Trophoblast cell (in vitro differentiated cells and primary cell): ENCODE measurements around the gene KRT7.

Experiments
- DNase-seq, 2 donors: peaks; one replicate each; pipeline ENCODE4 v3.0.0-alpha.2; 2016
- H2AFZ ChIP-seq: 2 replicates; pipeline ENCODE4 v1.6.1; 2013; ENCODE audit warnings: low read length, moderate library complexity, mild to moderate bottlenecking; ENCODE audit not compliant: insufficient read depth, poor library complexity
- H2AK5ac ChIP-seq: 2 replicates; pipeline ENCODE4 v1.6.1; 2013; ENCODE audit warnings: mild to moderate bottlenecking, low read length
- H2BK120ac ChIP-seq: 2 replicates; pipeline ENCODE4 v1.6.1; 2013; ENCODE audit warnings: low read length, mild to moderate bottlenecking, moderate library complexity; ENCODE audit not compliant: insufficient read depth, poor library complexity
- H2BK12ac ChIP-seq: 2 replicates; pipeline ENCODE4 v1.6.1; 2013; ENCODE audit warnings: mild to moderate bottlenecking, low read length, moderate library complexity
- H2BK5ac ChIP-seq: 2 replicates; pipeline ENCODE4 v1.6.1; 2013; ENCODE audit warnings: low read length, low read depth, moderate library complexity, mild to moderate bottlenecking; ENCODE audit not compliant: poor library complexity
- H3K14ac ChIP-seq: 2 replicates; pipeline ENCODE4 v1.6.1; 2013; ENCODE audit warnings: mild to moderate bottlenecking, low read length
- H3K18ac ChIP-seq: 2 replicates; pipeline ENCODE4 v1.6.1; 2013; ENCODE audit warnings: mild to moderate bottlenecking, low read length
- H3K23ac ChIP-seq: 2 replicates; pipeline ENCODE4 v1.6.1; 2013; ENCODE audit warnings: low read length
- H3K27ac ChIP-seq: 2 replicates; pipeline ENCODE4 v1.5.1; 2013; ENCODE audit warnings: low read depth, mild to moderate bottlenecking, inconsistent platforms, low read length, moderate library complexity
- H3K27me3 ChIP-seq: 2 replicates; pipeline ENCODE4 v1.6.1; 2013; ENCODE audit warnings: inconsistent platforms, mild to moderate bottlenecking, low read length, moderate library complexity; ENCODE audit not compliant: insufficient read depth
- H3K36me3 ChIP-seq, 2 experiments: 1 replicate in 1 of 2; 2 replicates in 1 of 2; pipeline ENCODE4 v1.6.1; 2013; ENCODE audit warnings: low read length in 2 of 2, mild to moderate bottlenecking in 2 of 2, moderate library complexity in 1 of 2; ENCODE audit not compliant: insufficient read depth in 2 of 2, control insufficient read depth in 1 of 2
- H3K4ac ChIP-seq: 2 replicates; pipeline ENCODE4 v1.6.1; 2013; ENCODE audit warnings: low read depth, mild to moderate bottlenecking, low read length, moderate library complexity
- H3K4me1 ChIP-seq, 2 experiments: 1 replicate in 1 of 2; 2 replicates in 1 of 2; pipeline ENCODE4 v1.6.1; 2013; ENCODE audit warnings: low read length in 2 of 2, mild to moderate bottlenecking in 2 of 2, moderate library complexity in 1 of 2; ENCODE audit not compliant: insufficient read depth in 2 of 2, control insufficient read depth in 1 of 2
- H3K4me2 ChIP-seq: 2 replicates; pipeline ENCODE4 v1.6.1; 2013; ENCODE audit warnings: inconsistent platforms, mild to moderate bottlenecking, low read length, moderate library complexity
- H3K4me3 ChIP-seq: 2 replicates; pipeline ENCODE4 v1.5.1; 2013; ENCODE audit warnings: mild to moderate bottlenecking, low read depth, low read length, inconsistent platforms
- H3K79me1 ChIP-seq: one replicate; pipeline ENCODE4 v1.6.1; 2013; ENCODE audit warnings: low read length
- H3K79me2 ChIP-seq: 2 replicates; pipeline ENCODE4 v1.6.1; 2013; ENCODE audit warnings: low read length, mild to moderate bottlenecking; ENCODE audit not compliant: control insufficient read depth, insufficient read depth, poor library complexity
- H3K9ac ChIP-seq: 2 replicates; pipeline ENCODE4 v1.6.1; 2013; ENCODE audit warnings: mild to moderate bottlenecking, low read length
- H3K9me3 ChIP-seq: 2 replicates; pipeline ENCODE4 v1.6.1; 2013; ENCODE audit warnings: low read depth, mild to moderate bottlenecking, control low read depth, inconsistent platforms, low read length; ENCODE audit not compliant: insufficient read depth
- H4K12ac ChIP-seq: 2 replicates; pipeline ENCODE4 v1.6.1; 2013; ENCODE audit warnings: low read depth, mild to moderate bottlenecking, low read length, moderate library complexity
- H4K8ac ChIP-seq: 2 replicates; pipeline ENCODE4 v1.6.1; 2013; ENCODE audit warnings: low read depth, mild to moderate bottlenecking, low read length, moderate library complexity
- H4K91ac ChIP-seq: one replicate; pipeline ENCODE4 v1.6.1; 2013; ENCODE audit warnings: low read depth, mild to moderate bottlenecking, low read length, moderate library complexity
- WGBS: extraction: QIAGEN DNeasy Blood & Tissue Kit; methylation state at CpG from one replicate; pipeline ENCODE4 v1.1.7; 2013; ENCODE audit warnings: missing lambda C conversion rate; ENCODE audit not compliant: insufficient read length, insufficient coverage; ENCODE audit errors: extremely low coverage; 5-methylcytosine and 5-hydroxymethylcytosine counted together

Gene KRT7

GRCh38 chr12:52271158-52271557 lies 38.1 kb downstream of the KRT7 start:
- Histone ChIP-seq H4K91ac (no peak overlapping the region), H3K36me3 (no peaks in the 10 kb centered on the region), H3K4ac (no peak overlapping the region), H3K27ac (no peak overlapping the region), H3K79me2 (no peaks in the 10 kb centered on the region), H3K4me3 (no peak overlapping the region), H3K4me1 (no peaks in the 10 kb centered on the region), H2BK12ac (no peak overlapping the region), H2BK5ac (no peak overlapping the region), H3K14ac (no peak overlapping the region), H3K9ac (no peak overlapping the region), H4K8ac (no peak overlapping the region), H3K79me1 (no peaks in the 10 kb centered on the region), H3K9me3 (peaks cover 3% of the 10 kb centered on the region), H3K4me2 (no peak overlapping the region), H2AK5ac (no peak overlapping the region), H3K18ac (no peak overlapping the region), H2BK120ac (no peak overlapping the region), H3K23ac (no peak overlapping the region), H4K12ac (no peak overlapping the region), H3K27me3 (no peaks in the 10 kb centered on the region), H2AFZ (no peak overlapping the region)
- no CpG with 5 or more reads among the region's 1 CpG for WGBS
- DNase-seq: no peak

GRCh38 chr12:52274521-52275120 lies 41.6 kb downstream of the KRT7 start, which contains the start of gene KRT86:
Gene KRT86 (plus strand): TSS chr12:52274645. CDS start chr12:52301917, 27,272 bp downstream.
- Histone ChIP-seq H3K36me3 (no peaks in the 10 kb centered on the region), H4K12ac (no peak within 1 kb of the TSS), H3K79me2 (no peaks in the 10 kb centered on the region), H3K9ac (no peak within 1 kb of the TSS), H2BK120ac (no peak within 1 kb of the TSS), H2AK5ac (no peak within 1 kb of the TSS), H3K23ac (no peak within 1 kb of the TSS), H4K91ac (no peak within 1 kb of the TSS), H3K4me2 (no peak within 1 kb of the TSS), H3K4ac (no peak within 1 kb of the TSS), H3K14ac (no peak within 1 kb of the TSS), H3K4me1 (peaks cover 5 to 10% of the 10 kb centered on the region in 2 experiments), H3K79me1 (no peaks in the 10 kb centered on the region), H3K9me3 (peaks cover 1% of the 10 kb centered on the region), H2BK12ac (no peak within 1 kb of the TSS), H2BK5ac (no peak within 1 kb of the TSS), H3K18ac (no peak within 1 kb of the TSS), H3K4me3 (no peak within 1 kb of the TSS), H3K27me3 (no peaks in the 10 kb centered on the region), H3K27ac (no peak within 1 kb of the TSS), H4K8ac (no peak within 1 kb of the TSS), H2AFZ (no peak within 1 kb of the TSS)
- no peak for DNase-seq
- WGBS: no CpG with 5 or more reads among the region's 3 CpGs

GRCh38 chr12:52275686-52276085 lies 42.6 kb downstream of the KRT7 start:
- no peak overlapping the region for H2BK12ac ChIP-seq
- H3K4ac ChIP-seq: no peak overlapping the region

GRCh38 chr12:52277486-52278245 lies 44.6 kb downstream of the KRT7 start:
- no peak overlapping the region for H2AK5ac ChIP-seq
- no CpG with 5 or more reads among the region's 9 CpGs for WGBS

More at GRCh38 chr12:52275686-52276085, 42.6 kb downstream of the KRT7 start:
- no peak overlapping the region for H2AK5ac ChIP-seq
- no peak overlapping the region for H3K4me3 ChIP-seq
- peaks cover 1% of the 10 kb centered on the region for H3K9me3 ChIP-seq
- no peaks in the 10 kb centered on the region for H3K79me2 ChIP-seq
- H3K14ac ChIP-seq: no peak overlapping the region
- WGBS: no CpG with 5 or more reads among the region's 3 CpGs
- no peak overlapping the region for H4K12ac ChIP-seq
- H2AFZ ChIP-seq: no peak overlapping the region
- H4K8ac ChIP-seq: no peak overlapping the region
- no peak overlapping the region for H2BK120ac ChIP-seq
- H3K4me1 ChIP-seq: peaks cover 15 to 20% of the 10 kb centered on the region in 2 experiments
- no peak overlapping the region for H3K4me2 ChIP-seq
- H3K27ac ChIP-seq: no peak overlapping the region
- no peak overlapping the region for H3K23ac ChIP-seq
- H3K18ac ChIP-seq: no peak overlapping the region
- H3K27me3 ChIP-seq: no peaks in the 10 kb centered on the region
- no peak overlapping the region for H4K91ac ChIP-seq
- H3K79me1 ChIP-seq: peaks cover 2% of the 10 kb centered on the region
- no peak for DNase-seq
- no peak overlapping the region for H3K9ac ChIP-seq
- H2BK5ac ChIP-seq: no peak overlapping the region
- H3K36me3 ChIP-seq: no peaks in the 10 kb centered on the region

More at GRCh38 chr12:52277486-52278245, 44.6 kb downstream of the KRT7 start:
- Histone ChIP-seq H3K4ac (no peak overlapping the region), H3K27me3 (no peaks in the 10 kb centered on the region), H3K23ac (no peak overlapping the region), H2AFZ (no peak overlapping the region), H3K4me1 (peaks cover 23 to 27% of the 10 kb centered on the region in 2 experiments), H3K4me3 (no peak overlapping the region), H3K27ac (no peak overlapping the region), H2BK5ac (no peak overlapping the region), H3K79me1 (peaks cover 6% of the 10 kb centered on the region), H3K4me2 (no peak overlapping the region), H4K91ac (no peak overlapping the region), H3K9me3 (no peaks in the 10 kb centered on the region), H3K36me3 (no peaks in the 10 kb centered on the region), H3K79me2 (no peaks in the 10 kb centered on the region), H4K8ac (no peak overlapping the region), H3K18ac (no peak overlapping the region), H2BK12ac (no peak overlapping the region), H4K12ac (no peak overlapping the region), H3K14ac (no peak overlapping the region), H3K9ac (no peak overlapping the region), H2BK120ac (no peak overlapping the region)
- DNase-seq: no peak
